HG02798 (cell line): ENCODE measurements around the gene ANKMY1.

Experiments used
- ATAC-seq: cut with Tn5 transposase; IDR thresholded peaks from one replicate; pipeline ENCODE4 v1.9.1; 2021; ENCODE audit warnings: mild to moderate bottlenecking; ENCODE audit not compliant: unreplicated experiment, poor library complexity

ANKMY1 gene

GRCh38 chr2:240594511-240595380 is 37.0 kb upstream of the ANKMY1 start:
- no peak for ATAC-seq

- ATAC-seq, result no peak
Observed at GRCh38 chr2:240593703-240594451, 36.1 kb upstream of the ANKMY1 start.

- no peak for ATAC-seq
Observed at GRCh38 chr2:240593026-240593702, 35.4 kb upstream of the ANKMY1 start.

- no peak for ATAC-seq
Observed at GRCh38 chr2:240591784-240592183, 34.0 kb upstream of the ANKMY1 start.

GRCh38 chr2:240591226-240591625 is 33.4 kb upstream of the ANKMY1 start:
- ATAC-seq, result no peak

GRCh38 chr2:240590681-240591111 is 32.9 kb upstream of the ANKMY1 start:
- ATAC-seq, result no peak

- ATAC-seq, result no peak
Observed at GRCh38 chr2:240589850-240590525, 32.2 kb upstream of the ANKMY1 start.

GRCh38 chr2:240589375-240589774 is 31.6 kb upstream of the ANKMY1 start:
- no peak for ATAC-seq

- ATAC-seq, result no peak
Observed at GRCh38 chr2:240588669-240589068, 30.9 kb upstream of the ANKMY1 start.

GRCh38 chr2:240588006-240588655 is 30.3 kb upstream of the ANKMY1 start:
- no peak for ATAC-seq

GRCh38 chr2:240586919-240587800 is 29.4 kb upstream of the ANKMY1 start:
- ATAC-seq, result peak; percentile 2

GRCh38 chr2:240586198-240586918 is 28.6 kb upstream of the ANKMY1 start, which contains the start of gene CAPN10:
TSS of gene CAPN10 (plus strand) at chr2:240586734. CDS start at chr2:240586912, 178 bp downstream.
- ATAC-seq, result peak; percentile 68

- no peak for ATAC-seq
Observed at GRCh38 chr2:240585681-240586197, 28.0 kb upstream of the ANKMY1 start.

GRCh38 chr2:240585101-240585500 is 27.3 kb upstream of the ANKMY1 start:
- peak; percentile 9 for ATAC-seq

- ATAC-seq, result peak; percentile 63
Observed at GRCh38 chr2:240584486-240585031, 26.8 kb upstream of the ANKMY1 start.

GRCh38 chr2:240583774-240584173 is 26.0 kb upstream of the ANKMY1 start:
- ATAC-seq, result no peak

GRCh38 chr2:240582781-240583180 is 25.0 kb upstream of the ANKMY1 start:
- no peak for ATAC-seq

- ATAC-seq, result no peak
Observed at GRCh38 chr2:240581811-240582210, 24.0 kb upstream of the ANKMY1 start.
